Loucy (cell line): ENCODE data around the gene JAM3.

ENCODE experiments used
- EZH2phosphoT487 ChIP-seq: fragments of 200-600 bp; IDR thresholded peaks from 2 replicates; pipeline ENCODE4 v1.6.1; 2018; ENCODE audit warnings: antibody characterized with exemption, mild to moderate bottlenecking, moderate library complexity, borderline replicate concordance
- TF ChIP-seq, protein P1 (sequence below): fragments of 200-600 bp; sonication (generic); conservative IDR thresholded peaks from 2 replicates; pipeline ENCODE4 v1.5.1; 2014; ENCODE audit warnings: mild to moderate bottlenecking, antibody characterized with exemption, low read length

DNA sequence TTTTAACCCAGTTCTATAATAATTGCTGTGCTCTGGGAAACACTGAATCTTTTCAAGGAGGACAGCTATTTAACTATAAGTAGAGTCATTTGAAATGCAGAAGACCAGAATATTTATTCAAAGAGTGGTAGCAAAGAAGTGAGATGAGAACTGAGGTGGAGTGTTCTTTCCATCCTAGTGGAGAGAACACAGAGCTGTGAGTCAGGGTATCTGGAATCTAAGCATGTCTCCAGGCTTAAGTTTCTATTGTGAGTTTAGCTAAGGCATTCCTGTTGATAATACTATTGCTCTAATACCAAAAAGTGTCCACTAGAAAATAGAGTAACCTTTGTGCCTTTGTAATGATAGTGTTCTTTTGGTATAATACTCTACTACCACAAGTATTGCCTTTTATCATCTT, 32.4 kb downstream of the JAM3 start:
- TF ChIP-seq, protein P1, sequence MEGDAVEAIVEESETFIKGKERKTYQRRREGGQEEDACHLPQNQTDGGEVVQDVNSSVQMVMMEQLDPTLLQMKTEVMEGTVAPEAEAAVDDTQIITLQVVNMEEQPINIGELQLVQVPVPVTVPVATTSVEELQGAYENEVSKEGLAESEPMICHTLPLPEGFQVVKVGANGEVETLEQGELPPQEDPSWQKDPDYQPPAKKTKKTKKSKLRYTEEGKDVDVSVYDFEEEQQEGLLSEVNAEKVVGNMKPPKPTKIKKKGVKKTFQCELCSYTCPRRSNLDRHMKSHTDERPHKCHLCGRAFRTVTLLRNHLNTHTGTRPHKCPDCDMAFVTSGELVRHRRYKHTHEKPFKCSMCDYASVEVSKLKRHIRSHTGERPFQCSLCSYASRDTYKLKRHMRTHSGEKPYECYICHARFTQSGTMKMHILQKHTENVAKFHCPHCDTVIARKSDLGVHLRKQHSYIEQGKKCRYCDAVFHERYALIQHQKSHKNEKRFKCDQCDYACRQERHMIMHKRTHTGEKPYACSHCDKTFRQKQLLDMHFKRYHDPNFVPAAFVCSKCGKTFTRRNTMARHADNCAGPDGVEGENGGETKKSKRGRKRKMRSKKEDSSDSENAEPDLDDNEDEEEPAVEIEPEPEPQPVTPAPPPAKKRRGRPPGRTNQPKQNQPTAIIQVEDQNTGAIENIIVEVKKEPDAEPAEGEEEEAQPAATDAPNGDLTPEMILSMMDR, result no peak
- TF ChIP-seq EZH2phosphoT487, result no peak
